ENCODE measurements around the gene DCDC1.
"Not testable (repeated sequence)": the region's sequence is repeated elsewhere in the genome, so short reads cannot be mapped to it uniquely, and the experiment has no call there.

DCDC1 gene

GRCh38 chr11:31328697-31329096 lies 40.8 kb downstream of the DCDC1 start:
- H3K27ac ChIP-seq: no peak overlapping the region
- TF ChIP-seq ZFX (IDR thresholded peaks at IDR 0.05): no peak
- TF ChIP-seq, protein P1, sequence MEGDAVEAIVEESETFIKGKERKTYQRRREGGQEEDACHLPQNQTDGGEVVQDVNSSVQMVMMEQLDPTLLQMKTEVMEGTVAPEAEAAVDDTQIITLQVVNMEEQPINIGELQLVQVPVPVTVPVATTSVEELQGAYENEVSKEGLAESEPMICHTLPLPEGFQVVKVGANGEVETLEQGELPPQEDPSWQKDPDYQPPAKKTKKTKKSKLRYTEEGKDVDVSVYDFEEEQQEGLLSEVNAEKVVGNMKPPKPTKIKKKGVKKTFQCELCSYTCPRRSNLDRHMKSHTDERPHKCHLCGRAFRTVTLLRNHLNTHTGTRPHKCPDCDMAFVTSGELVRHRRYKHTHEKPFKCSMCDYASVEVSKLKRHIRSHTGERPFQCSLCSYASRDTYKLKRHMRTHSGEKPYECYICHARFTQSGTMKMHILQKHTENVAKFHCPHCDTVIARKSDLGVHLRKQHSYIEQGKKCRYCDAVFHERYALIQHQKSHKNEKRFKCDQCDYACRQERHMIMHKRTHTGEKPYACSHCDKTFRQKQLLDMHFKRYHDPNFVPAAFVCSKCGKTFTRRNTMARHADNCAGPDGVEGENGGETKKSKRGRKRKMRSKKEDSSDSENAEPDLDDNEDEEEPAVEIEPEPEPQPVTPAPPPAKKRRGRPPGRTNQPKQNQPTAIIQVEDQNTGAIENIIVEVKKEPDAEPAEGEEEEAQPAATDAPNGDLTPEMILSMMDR (conservative IDR thresholded peaks at IDR 0.05): no peak

- no peak overlapping the region for H3K27ac ChIP-seq
- TF ChIP-seq, protein P1 (conservative IDR thresholded peaks at IDR 0.05): no peak
- TF ChIP-seq ZFX (IDR thresholded peaks at IDR 0.05): no peak
Observed at GRCh38 chr11:31327417-31327816, 42.1 kb downstream of the DCDC1 start.

DNA sequence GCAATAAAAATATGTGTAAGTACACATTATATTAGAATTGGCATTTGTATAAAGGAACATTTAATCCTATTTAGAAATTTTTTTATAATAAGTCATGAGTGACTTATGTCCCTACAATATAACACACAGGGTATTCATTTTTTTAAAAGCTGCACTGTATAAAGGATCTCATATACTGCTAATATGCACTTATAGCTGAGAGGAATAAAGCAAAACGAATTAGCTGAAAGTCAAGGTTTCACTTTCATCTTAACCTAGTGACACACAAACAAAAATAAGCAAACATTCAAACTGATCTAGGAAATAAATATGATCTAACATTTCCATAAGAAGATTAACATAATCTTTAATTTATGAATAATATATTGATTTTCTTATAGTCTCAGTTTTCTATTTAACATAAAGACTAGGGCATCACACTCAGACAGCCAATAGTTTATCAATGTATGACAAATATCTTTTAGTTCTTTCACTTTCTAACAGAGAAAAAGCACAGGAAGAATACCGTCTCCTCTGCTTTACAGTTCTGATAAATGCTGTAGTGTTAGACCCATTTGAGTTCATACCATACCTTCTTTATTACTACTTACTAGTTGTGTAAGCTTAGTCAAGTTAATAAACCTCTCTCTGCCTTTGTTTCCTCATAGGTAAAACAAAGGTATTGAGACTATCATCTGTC lies 42.9 kb downstream of the DCDC1 start:
- H3K27ac ChIP-seq: no peak overlapping the region
- TF ChIP-seq, protein P1 (conservative IDR thresholded peaks at IDR 0.05): no peak
- no peak for TF ChIP-seq ZFX (IDR thresholded peaks at IDR 0.05)

DNA sequence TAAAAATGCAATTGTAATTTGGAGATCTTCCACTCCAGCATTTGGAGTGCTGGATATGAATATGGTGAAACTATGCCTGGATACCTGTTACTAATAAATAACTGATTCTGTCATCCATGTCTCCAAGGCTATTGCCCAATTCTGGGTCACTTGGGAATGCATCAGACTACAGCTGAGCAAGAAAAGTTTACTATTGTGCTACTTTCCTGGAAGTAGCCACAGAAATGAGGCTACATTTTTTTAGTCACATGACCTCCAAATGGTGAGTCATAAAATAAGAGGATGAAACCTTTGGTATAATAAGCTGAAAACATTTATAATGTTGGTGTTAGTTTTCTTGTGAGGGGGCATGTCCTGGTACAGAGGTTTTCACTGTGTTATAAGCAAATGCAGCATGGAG lies 44.4 kb downstream of the DCDC1 start:
- TF ChIP-seq, protein P1 (conservative IDR thresholded peaks at IDR 0.05): no peak
- no peak for TF ChIP-seq ZFX (IDR thresholded peaks at IDR 0.05)
- H3K27ac ChIP-seq: no peak overlapping the region

DNA sequence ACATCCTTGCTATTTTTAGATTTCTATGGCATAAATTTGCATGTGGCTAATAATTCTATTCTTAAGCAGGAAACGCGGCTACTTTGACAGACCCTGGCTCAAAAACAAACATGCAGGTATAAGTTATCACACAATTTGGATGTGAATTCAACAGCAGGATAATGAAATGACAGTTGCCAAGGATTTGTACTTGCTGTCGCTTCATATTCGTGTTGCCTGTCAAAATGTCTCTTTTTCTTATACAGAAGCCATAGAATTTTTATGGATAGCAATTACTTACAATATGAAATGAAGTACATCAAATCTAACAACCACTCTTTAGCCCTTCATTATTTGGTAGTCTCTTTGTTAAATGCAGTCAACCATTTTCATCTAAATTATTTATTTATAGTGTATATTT lies 46.4 kb downstream of the DCDC1 start:
- TF ChIP-seq, protein P1 (conservative IDR thresholded peaks at IDR 0.05): no peak
- TF ChIP-seq ZFX (IDR thresholded peaks at IDR 0.05): no peak
- no peak overlapping the region for H3K27ac ChIP-seq

DNA sequence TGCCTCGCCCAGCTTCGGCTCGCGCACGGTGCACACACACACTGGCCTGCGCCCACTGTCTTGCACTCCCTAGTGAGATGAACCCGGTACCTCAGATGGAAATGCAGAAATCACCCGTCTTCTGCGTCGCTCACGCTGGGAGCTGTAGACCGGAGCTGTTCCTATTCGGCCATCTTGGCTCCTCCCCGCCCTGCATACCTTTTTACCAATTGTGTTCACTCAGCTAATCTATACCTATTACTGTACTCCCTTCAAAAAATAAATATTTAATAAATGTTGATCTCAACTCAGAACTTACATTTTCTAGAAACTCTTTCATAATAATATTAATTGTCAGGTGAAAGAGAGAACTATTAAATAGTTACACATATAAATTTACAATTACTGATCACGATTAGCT lies 48.0 kb downstream of the DCDC1 start:
- H3K27ac ChIP-seq: not testable (repeated sequence)

GRCh38 chr11:31303644-31304180 lies 65.8 kb downstream of the DCDC1 start:
- TF ChIP-seq ZFX (IDR thresholded peaks at IDR 0.05): no peak
- TF ChIP-seq, protein P1 (conservative IDR thresholded peaks at IDR 0.05): no peak

More at GRCh38 chr11:31303644-31304180, 65.8 kb downstream of the DCDC1 start:
- no peak overlapping the region for H3K27ac ChIP-seq

Data from C4-2B (cell line).